Measurements from ENCODE around the gene SRGAP1.

The SRGAP1 gene

GRCh38 chr12:63935361-63935760, 90.9 kb downstream of the SRGAP1 start:
- DNase-seq (ENCODE audit: low read depth, low spot score) = no peak

- DNase-seq (ENCODE audit: low read depth, low spot score) = no peak
These were observed 93.1 kb downstream of the SRGAP1 start for GRCh38 chr12:63937378-63938316.

GRCh38 chr12:63940310-63941005, 96.0 kb downstream of the SRGAP1 start:
- no peak for DNase-seq (ENCODE audit: low read depth, low spot score)

- no peak for DNase-seq (ENCODE audit: low read depth, low spot score)
These were observed 96.8 kb downstream of the SRGAP1 start for GRCh38 chr12:63941166-63941800.

GRCh38 chr12:63941879-63942278, 97.4 kb downstream of the SRGAP1 start:
- DNase-seq (ENCODE audit: low read depth, low spot score) = no peak

- DNase-seq (ENCODE audit: low read depth, low spot score) = no peak
These were observed 98.2 kb downstream of the SRGAP1 start for GRCh38 chr12:63942464-63943241.

GRCh38 chr12:63944034-63944579, 99.6 kb downstream of the SRGAP1 start:
- DNase-seq (ENCODE audit: low read depth, low spot score) = no peak

GRCh38 chr12:63944586-63945228, 100.2 kb downstream of the SRGAP1 start:
- no peak for DNase-seq (ENCODE audit: low read depth, low spot score)

- DNase-seq (ENCODE audit: low read depth, low spot score) = no peak
These were observed 101.3 kb downstream of the SRGAP1 start for GRCh38 chr12:63945777-63946176.

GRCh38 chr12:63948211-63948610, 103.7 kb downstream of the SRGAP1 start:
- DNase-seq (ENCODE audit: low read depth, low spot score) = no peak

GRCh38 chr12:63949902-63950301, 105.4 kb downstream of the SRGAP1 start:
- DNase-seq (ENCODE audit: low read depth, low spot score) = no peak

GRCh38 chr12:63952995-63953394, 108.5 kb downstream of the SRGAP1 start:
- no peak for DNase-seq (ENCODE audit: low read depth, low spot score)

- DNase-seq (ENCODE audit: low read depth, low spot score) = no peak
These were observed 111.5 kb downstream of the SRGAP1 start for GRCh38 chr12:63955831-63956666.

- DNase-seq (ENCODE audit: low read depth, low spot score) = no peak
These were observed 113.0 kb downstream of the SRGAP1 start for GRCh38 chr12:63957496-63957895.

- no peak for DNase-seq (ENCODE audit: low read depth, low spot score)
These were observed 114.5 kb downstream of the SRGAP1 start for GRCh38 chr12:63958876-63959580.

- DNase-seq (ENCODE audit: low read depth, low spot score) = no peak
These were observed 116.5 kb downstream of the SRGAP1 start for GRCh38 chr12:63961048-63961447.

GRCh38 chr12:63961543-63961942, 117.0 kb downstream of the SRGAP1 start:
- no peak for DNase-seq (ENCODE audit: low read depth, low spot score)

GRCh38 chr12:63963868-63964267, 119.4 kb downstream of the SRGAP1 start:
- DNase-seq (ENCODE audit: low read depth, low spot score) = no peak

GRCh38 chr12:63964301-63964700, 119.8 kb downstream of the SRGAP1 start:
- DNase-seq (ENCODE audit: low read depth, low spot score) = no peak
